Midbrain (tissue), 1 donor: Measurements from ENCODE around the gene SMAP1.
"Not testable (repeated sequence)": the region's sequence is repeated elsewhere in the genome, so short reads cannot be mapped to it uniquely, and the experiment has no call there.

Source experiments
- DNase-seq: peaks from one replicate; lab custom pipeline; 2025; lab: John Stamatoyannopoulos, UW

The SMAP1 gene

DNA sequence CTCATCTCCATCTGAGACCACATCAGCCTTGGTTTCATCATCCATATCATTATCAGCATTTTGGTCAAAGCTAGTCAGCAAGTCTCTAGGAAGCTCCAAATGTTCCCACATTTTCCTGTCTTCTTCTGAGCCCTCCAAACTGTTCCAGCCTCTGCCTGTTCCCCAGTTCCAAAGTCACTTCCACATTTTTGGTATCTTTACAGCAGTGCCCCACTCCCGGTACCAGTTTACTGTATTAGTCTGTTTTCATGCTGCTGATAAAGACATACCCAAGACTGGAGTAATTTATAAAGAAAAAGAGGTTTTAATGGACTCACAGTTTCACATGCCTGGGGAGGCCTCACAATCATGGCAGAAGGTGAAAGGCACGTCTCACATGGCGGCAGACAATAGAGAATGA, 74.8 kb downstream of the SMAP1 start:
- not testable (repeated sequence) for DNase-seq

DNA sequence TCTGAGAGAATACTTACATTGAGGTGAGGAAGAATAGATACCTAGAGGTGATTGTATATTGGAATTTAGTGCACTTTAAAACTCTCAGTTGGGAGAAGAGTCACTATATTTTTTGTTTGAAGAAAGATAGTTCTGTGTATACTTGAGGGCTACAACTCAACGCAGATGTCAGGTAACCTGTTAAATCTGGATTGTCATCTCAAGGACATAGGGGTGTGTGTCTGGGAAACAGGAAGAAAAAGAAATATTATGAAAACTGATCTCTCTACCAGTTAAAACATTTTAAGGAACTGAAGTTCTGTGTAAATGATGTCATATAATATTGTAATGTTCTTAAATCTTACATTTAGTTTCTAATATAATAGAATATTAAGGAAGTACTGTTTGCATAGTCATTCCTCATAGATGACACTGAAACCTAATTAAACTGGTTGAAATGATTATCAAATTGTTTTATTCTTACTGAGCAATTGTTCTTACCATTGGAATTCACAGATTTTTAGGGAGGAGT, 86.2 kb downstream of the SMAP1 start:
- no peak for DNase-seq

DNA sequence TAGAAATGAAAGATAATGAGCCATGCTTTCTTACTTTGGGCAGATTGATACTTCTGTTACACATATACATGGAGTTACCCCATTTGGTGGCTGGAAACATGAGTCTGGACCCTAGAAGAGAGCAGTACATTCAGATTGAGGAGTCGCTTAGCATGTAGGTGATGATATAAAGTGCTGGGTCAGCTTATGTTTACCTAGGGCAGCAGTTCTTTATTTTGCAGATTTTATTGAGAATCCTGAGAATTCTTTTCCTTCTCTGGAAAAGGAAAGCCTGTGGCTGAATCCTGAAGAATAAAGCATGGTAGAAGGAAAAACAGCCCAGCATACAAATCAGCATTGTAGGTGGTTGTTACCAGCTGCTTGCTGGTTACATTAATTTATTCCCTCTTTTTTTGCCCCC, 91.2 kb downstream of the SMAP1 start:
- no peak for DNase-seq

DNA sequence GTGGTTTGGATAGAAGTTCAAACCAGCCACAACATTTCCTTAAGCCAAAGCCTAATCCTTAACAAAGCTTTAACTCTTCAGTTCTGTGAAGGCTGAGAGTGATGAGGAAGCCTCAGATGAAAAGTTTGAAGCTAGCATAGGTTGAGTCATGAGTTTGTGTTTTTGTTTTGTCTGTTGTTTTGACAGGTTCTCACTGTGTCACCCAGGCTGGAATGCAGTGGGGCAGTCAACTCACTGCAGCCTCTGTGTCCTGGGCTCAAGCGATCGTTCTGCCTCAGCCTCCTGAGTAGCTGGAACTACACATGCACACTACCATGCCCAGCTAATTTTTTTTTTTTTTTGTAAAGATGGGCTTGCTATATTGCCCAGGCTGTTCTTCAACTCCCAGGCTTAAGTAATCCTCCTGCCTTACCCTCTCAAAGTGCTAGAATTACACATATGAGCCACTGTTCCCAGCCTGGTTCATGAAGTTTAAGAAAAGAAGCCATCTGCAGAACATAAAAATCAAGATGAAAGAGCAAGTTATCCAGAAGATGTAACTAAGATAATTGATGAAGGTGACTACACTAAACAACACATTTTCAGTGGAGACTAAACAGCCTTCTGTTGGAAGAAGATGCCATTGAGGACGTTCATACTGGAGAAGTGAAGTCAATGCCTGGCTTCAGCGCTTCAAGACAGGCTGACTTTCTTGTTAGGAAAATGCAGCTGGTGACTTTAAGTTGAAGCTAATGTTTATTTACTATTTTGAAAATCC, 96.2 kb downstream of the SMAP1 start:
- DNase-seq, result no peak

DNA sequence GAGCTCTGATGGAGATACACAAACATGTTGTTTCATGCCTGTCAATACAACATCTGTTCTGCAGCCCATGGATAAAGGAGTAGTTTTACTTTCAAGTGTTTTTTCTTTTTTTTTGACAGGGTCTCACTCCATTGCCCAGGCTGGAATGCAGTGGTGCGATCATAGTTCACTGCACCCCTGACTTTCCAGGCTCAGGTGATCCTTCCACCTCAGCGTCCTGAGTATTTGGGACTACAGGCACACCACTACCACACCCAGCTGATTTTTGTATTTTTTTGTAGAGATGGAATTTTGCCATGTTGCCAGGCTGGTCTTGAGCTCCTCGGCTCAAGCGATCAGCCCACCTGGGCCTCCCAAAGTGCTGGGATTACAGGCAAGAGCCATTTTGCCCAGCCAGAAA, 97.0 kb downstream of the SMAP1 start:
- no peak for DNase-seq

DNA sequence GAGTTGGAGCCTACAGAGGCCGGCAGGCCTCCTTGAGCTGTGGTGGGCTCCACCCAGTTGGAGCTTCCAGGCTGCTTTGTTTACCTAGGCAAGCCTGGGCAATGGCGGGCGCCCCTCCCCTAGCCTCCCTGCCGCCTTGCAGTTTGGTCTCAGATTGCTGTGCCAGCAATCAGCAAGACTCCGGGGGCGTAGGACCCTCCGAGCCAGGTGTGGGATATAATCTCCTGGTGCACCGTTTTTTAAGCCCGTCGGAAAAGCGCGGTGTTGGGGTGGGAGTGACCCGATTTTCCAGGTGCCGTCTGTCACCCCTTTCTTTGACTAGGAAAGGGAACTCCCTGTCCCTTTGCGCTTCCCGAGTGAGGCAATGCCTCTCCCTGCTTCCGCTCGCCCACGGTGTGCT, 103.7 kb downstream of the SMAP1 start:
- DNase-seq, result not testable (repeated sequence)

DNA sequence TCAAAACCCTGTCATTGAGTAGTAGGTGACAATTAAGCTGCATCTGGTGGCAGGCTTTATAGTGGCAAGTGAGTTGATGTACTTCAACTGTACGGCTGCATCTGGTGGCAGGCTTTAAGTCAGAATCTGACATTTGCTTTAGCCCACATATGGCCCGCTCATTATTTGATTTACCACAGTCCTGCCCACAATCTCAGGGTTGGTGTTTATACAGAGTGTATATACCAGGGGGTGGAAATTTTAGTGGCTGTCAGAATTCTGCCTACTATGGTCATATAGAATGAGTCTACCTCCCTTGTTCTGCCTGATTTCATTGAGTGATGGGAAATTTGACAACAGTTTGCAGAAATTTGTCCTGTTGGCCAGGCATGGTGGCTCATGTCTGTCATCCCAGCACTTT, 112.3 kb downstream of the SMAP1 start:
- no peak for DNase-seq

DNA sequence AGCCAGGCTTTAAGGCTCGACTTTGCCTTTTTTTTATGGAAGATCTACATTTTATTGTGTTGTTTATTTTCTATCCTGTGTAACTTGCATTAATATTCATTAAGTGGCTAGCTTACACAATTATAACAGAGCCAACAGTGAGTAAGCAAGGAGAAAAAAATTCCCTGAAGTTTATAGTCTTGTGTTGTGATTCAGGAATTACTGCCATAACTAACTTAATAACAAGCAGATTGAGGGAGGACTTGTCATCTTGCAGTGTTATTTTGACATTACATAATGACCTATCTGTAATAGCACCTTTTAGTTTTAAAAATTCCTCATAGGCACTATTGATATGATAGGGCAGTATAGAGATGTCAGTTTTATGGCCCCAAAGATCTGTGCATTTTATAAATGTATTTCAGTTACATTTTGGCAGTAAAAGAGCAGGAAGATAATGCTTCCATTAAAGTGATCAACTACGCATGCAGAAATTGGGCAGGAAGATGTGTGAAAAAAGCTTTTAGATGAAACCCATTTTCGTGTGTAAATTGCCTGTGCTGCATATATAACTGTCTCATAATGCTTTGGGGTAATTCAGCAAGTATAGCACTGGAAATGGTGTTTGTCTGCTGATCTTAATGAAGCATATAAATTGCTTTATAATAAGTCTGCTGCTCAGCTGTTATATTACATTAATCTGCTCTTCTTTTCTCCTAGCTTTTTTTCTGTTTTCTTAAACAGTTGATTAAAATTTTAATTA, 123.0 kb downstream of the SMAP1 start:
- no peak for DNase-seq

DNA sequence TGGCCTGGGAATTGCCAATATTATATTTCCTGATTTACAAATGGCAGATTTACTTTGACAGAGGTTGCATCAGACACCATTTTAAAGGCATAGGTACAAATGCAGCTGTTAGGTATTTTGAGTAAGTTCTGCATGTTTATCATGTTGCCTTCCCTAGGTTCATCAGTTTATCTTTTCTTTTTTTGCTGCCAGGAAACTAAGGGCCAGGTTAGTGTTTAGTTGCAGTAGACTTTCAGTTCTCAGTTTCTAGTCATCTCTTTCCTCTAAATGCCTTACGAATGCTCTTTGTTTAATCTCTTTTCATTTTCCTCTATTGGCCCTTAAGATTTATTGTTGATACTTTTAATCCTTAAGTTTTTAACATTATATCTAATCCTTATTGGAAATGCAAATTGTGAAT, 129.9 kb downstream of the SMAP1 start:
- DNase-seq, result no peak

DNA sequence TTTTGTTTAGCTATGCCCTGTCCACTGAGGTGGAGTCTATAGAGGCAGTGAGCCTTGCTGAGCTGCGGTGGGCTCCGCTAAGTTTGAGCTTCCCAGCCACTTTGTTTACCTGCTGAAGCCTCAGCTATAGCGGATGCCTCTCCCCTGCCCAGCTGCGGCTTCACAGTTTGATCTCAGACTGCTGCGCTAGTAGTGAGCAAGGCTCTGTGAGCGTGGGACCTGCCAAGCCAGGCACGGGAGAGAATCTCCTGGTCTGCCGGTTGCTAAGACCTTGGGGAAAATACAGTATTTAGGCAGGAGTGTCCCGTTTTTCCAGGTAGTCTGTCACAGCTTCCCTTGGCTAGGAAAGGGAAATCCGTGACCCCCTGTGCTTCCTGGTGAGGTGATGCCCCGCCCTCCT, 138.4 kb downstream of the SMAP1 start:
- DNase-seq, result no peak

DNA sequence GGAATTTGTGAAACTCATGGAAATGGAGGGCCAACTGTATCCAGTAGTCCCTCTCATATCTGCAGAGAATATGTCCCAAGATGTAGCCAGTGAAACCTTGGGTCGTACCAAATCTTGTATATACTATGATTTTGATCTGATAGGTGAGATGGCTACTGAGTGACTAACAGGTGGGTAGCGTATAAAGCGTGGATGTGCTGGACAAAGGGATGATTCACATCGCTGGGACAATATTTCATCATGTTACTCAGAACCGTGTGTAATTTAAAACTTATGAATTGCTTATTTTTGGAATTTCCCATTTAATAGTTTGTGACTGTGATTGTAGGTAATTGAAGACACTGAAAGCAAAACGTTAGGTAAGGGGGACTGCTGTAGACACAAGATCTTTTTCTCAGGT, 144.1 kb downstream of the SMAP1 start:
- no peak for DNase-seq

DNA sequence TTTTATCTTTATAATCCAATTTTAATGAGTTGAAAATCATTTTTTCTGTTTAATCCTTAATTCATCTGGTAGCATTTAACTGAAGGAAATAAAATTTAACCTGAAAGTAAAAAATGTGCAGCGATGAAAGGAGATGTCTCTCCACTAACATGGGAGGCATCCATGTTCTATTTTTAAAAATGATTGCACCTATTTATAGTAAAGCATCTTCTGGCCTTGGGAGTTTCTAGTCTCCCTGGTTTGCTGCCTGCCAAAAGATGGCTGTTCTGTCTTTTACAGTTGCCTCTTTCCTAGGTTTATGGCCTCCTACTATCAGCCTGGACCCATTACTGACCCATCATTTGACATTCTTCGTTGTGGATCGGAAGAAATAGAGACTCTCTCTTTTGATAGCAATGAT, 146.2 kb downstream of the SMAP1 start:
- DNase-seq, result no peak

DNA sequence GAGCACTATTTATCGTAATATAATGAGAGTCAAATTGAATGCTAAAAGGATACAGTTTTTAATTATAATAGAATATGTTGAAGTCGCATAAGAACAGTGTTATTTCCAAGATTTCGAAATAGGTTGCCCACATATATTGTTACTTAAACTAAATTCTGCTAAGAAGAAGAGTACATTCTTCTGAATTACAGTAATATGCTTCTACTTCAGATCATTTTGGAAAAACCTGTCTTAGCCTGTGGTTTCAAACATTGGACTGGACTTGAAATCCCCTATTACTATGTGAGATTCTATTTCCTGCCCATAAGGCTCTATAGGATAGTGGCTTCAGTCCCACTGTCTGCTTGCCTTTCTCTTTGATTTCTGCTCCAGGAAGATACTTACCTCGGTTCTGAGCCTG, 152.0 kb downstream of the SMAP1 start:
- DNase-seq, result no peak

DNA sequence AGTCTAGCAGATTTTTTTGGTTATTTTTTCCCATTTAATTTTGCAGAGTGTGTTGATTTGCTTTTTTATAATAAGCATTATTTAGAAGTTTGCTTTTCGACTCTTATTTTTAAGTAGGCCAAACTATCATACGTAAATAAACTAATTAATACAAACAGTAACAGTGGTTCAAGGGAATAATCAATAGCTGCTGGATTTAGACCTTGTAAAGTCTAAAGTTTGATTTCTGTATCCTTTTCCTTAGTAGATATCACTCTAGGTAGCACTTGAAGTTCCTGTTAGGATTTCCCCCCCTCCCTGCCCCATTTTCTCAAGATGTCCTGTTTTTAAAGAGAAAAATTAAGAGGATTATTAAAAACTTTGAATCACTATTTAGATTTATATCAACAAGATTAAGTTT, 153.1 kb downstream of the SMAP1 start:
- no peak for DNase-seq

DNA sequence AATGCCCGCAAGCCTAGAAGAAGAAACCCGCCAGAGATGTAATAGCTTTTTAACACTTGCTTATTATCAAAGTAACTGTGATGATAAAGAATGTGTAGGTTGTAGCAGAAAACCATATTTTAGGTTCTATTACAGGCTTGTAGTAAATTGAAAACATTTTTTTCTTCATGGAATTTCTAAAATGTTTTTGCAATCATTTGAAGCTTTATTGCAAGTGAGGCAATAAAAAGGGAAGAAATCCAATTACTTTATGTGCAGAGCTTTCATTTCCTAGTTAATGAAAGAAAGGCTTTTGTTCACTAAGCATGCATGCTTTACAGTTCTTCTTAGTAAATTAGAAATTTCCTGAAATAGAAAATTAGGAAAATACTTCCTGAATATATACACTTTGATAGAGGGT, 154.1 kb downstream of the SMAP1 start:
- no peak for DNase-seq

DNA sequence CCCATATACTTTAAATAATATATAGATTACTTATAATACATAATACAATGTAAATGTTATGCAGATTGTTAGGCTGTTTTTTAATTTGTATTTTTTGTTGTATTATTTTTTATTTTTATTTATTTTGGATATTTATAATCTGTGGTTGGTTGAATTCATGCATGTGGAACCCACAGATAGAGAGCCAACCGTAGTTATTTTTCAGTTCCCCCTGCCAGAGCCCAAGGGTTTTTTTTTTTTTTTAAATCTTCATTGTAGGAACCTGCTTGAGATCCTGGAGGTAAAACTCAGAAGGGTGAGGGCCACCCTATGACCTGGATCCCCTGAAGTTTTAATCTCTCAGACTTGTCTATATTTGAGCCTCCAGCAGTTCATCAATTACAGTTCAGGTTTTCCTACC, 156.0 kb downstream of the SMAP1 start:
- DNase-seq, result no peak

DNA sequence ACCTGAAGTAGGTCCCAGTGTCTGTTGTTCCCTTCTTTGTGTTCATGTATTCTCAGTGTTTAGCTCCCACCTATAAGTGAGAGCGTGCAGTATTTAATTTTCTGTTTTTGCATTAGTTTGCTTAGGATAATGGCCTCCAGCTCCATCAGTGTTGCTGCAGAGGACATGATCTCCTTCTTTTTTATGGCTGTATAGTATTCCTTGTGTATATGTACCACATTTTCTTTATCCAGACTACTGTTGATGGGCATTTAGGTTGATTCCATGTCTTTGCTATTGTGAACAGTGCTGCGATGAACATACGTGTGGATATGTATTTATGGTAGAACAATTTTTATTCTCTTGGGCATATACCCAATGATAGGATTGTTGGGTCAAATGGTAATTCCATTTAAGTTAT, 163.7 kb downstream of the SMAP1 start:
- DNase-seq, result no peak

DNA sequence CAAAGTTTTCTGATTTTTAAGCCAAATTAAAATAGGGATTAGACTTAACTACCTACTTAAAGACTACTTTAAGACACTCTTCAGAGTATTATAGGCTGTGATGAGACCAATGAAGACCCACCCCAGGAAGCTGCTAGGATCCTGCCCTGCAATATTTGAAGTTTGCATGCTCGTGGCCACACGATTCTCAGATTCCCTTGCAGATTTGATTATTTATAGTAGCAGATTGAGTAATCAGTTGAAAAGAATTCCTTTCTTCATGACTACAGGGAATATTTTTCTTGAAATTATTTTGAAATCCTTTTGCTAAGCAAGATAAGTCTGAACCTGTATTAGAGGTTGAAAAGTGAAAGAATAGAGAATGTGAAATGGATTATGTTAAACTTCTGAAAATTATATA, 166.8 kb downstream of the SMAP1 start:
- no peak for DNase-seq

DNA sequence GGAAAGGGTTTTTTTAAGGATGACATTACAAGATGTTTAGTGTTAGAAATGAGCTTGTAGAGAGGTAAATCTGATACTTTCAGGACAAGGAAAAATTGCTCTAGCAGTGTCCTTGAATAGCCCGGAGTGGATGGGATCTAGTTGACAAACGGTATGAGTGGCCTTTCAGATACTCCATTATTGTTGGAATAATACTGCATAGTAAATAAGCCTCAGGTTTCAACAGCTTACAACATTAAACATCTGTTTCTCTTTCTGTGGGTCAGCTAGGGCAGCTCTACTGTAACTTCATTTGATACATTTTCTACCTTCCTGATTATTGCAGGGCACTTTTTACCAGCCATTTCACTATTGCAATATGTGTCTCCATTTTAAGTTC, 171.2 kb downstream of the SMAP1 start:
- no peak for DNase-seq

DNA sequence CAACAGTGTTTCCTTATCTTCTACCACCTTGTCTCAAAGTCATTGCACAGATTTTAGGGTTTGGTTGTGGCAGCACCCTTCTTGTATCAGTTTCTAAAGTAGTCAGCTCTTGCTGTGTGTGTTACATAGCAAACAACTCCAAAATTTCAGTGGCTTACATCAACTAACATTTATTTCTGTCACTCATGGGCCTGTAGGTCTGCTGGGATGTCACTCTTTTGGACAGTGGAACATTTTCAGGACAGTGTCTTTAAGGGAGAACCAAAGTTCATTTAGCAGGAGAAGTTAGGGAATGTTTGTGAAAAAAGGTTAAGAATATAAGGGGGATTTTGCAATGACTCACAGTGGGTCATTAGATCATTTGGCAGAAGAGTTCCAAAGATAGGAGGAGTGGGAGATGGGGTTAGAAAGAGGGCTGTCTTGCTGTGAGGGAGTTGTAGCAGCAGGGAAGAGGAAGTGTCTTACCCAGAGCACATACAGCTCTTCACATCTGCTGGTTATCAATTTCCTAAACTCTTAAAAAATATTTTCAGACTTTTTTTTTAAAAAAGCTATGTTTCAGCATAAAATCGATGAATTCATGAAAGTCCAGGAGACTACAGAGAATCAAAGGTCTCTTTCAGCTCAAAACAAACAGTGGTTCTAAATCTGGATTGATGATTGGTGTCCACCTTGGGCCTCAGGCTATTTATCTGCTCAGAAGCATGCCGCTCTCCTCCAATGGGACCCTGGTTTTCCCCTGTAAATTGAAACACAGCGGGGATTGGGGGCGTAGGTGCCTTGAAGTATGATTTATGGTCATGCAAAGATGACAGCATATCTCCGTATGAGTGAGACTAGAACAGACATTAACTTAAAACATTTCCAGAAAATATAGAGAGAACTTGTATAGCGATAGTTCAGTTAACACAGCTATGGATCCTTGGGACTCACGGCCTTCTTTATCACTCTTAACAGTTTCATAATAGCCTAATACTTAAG, 171.9 kb downstream of the SMAP1 start:
- no peak for DNase-seq

DNA sequence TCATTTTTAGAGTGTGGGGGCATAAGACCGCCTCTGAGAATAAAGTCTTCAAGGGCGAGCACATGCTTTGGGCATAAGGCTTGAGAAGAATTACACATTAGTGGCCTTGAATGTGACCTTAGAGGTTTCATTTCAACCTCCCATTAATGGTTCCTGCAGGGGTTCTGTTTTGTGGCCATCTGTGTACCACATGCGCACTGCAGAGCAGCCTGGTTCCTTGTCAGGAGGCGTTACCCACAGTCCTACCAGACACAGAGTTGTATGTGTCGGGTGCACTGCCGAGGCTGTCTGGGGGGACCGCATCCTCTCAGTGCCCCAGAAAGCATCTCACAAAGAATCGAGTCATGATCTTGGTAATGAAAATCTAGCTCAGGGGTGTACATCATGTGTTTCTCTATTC, 173.4 kb downstream of the SMAP1 start:
- no peak for DNase-seq

DNA sequence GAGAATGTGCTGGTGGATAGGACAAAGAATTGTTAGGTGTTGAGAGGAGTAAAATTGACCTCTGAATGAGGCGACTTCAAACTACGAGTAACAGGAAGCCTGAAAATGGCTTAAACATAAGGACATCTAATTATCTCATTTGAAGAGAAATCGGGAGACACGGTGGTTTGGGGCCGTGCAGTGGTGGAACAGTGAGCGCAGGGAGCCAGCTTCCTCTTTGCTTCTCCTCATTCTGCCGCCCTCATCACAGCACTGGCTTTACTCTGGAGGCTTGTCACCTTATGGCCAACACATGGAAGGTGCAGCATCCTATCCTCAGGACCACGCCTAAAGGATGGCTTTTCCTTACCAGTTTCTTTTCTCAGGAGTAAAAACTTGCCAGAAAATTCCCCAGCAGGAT, 174.9 kb downstream of the SMAP1 start:
- no peak for DNase-seq
